Mesendoderm (in vitro differentiated cells): ENCODE measurements around the gene KRT17.

Source experiments
- DNase-seq: peaks from one replicate; pipeline ENCODE4 v3.0.0; 2013
- H2AK5ac ChIP-seq: 2 replicates; pipeline ENCODE4 v1.6.1; 2013; ENCODE audit warnings: low read length, inconsistent platforms
- H2BK120ac ChIP-seq: 2 replicates; pipeline ENCODE4 v1.6.1; 2013; ENCODE audit warnings: low read depth, mild to moderate bottlenecking, low read length, moderate library complexity, mixed read lengths
- H2BK15ac ChIP-seq: replicated peaks from 2 replicates; pipeline ENCODE4 v1.6.1; 2013; ENCODE audit warnings: low read depth, mild to moderate bottlenecking, moderate library complexity
- H2BK5ac ChIP-seq: 2 replicates; pipeline ENCODE4 v1.6.1; 2013; ENCODE audit warnings: low read length, inconsistent platforms
- H3K18ac ChIP-seq: 2 replicates; pipeline ENCODE4 v1.6.1; 2013; ENCODE audit warnings: mild to moderate bottlenecking, low read length, mixed read lengths
- H3K23ac ChIP-seq: one replicate; pipeline ENCODE4 v1.6.1; 2013; ENCODE audit warnings: low read length
- H3K27ac ChIP-seq: 2 replicates; pipeline ENCODE4 v1.5.1; 2013; ENCODE audit warnings: low read depth, mild to moderate bottlenecking, inconsistent platforms, low read length, moderate library complexity
- H3K27me3 ChIP-seq: 2 replicates; pipeline ENCODE4 v1.6.1; 2013; ENCODE audit warnings: low read length, control low read depth, mild to moderate bottlenecking, inconsistent platforms; ENCODE audit not compliant: insufficient read depth, poor library complexity
- H3K36me3 ChIP-seq: 2 replicates; pipeline ENCODE4 v1.6.1; 2013; ENCODE audit warnings: low read length, inconsistent platforms; ENCODE audit not compliant: control insufficient read depth, insufficient read depth
- H3K4ac ChIP-seq: one replicate; pipeline ENCODE4 v1.6.1; 2013; ENCODE audit warnings: low read depth, mild to moderate bottlenecking, low read length, moderate library complexity
- H3K4me1 ChIP-seq: 2 replicates; pipeline ENCODE4 v1.6.1; 2013; ENCODE audit warnings: low read depth, low read length, inconsistent platforms; ENCODE audit not compliant: control insufficient read depth
- H3K4me2 ChIP-seq: 2 replicates; pipeline ENCODE4 v1.6.1; 2013; ENCODE audit warnings: low read length
- H3K4me3 ChIP-seq: 2 replicates; pipeline ENCODE4 v1.5.1; 2013; ENCODE audit warnings: mild to moderate bottlenecking, low read length
- H3K56ac ChIP-seq: one replicate; pipeline ENCODE4 v1.6.1; 2013; ENCODE audit warnings: low read length
- H3K79me1 ChIP-seq: 2 replicates; pipeline ENCODE4 v1.6.1; 2013; ENCODE audit warnings: low read length, inconsistent platforms
- H3K79me2 ChIP-seq: 2 replicates; pipeline ENCODE4 v1.6.1; 2013; ENCODE audit warnings: mild to moderate bottlenecking, low read length; ENCODE audit not compliant: control insufficient read depth, insufficient read depth
- H3K9ac ChIP-seq: 2 replicates; pipeline ENCODE4 v1.6.1; 2013; ENCODE audit warnings: low read length, inconsistent platforms
- H4K5ac ChIP-seq: one replicate; pipeline ENCODE4 v1.6.1; 2013; ENCODE audit warnings: low read length
- H4K8ac ChIP-seq: one replicate; pipeline ENCODE4 v1.6.1; 2013; ENCODE audit warnings: low read depth, mild to moderate bottlenecking, control low read depth, low read length, moderate library complexity
- WGBS: extraction: QIAGEN DNeasy Blood & Tissue Kit; methylation state at CpG from one replicate; pipeline ENCODE4 v1.1.7; 2013; ENCODE audit warnings: low lambda C conversion rate, missing lambda C conversion rate; ENCODE audit not compliant: insufficient coverage; ENCODE audit errors: extremely low coverage; 5-methylcytosine and 5-hydroxymethylcytosine counted together

The KRT17 gene

GRCh38 chr17:41632482-41633105 is 8.2 kb upstream of the KRT17 start:
- no peak overlapping the region for H4K8ac ChIP-seq
- H3K4me1 ChIP-seq = peaks cover 2% of the 10 kb centered on the region
- H3K4ac ChIP-seq = no peak overlapping the region
- no peak overlapping the region for H3K4me2 ChIP-seq
- no peak overlapping the region for H3K56ac ChIP-seq
- no peak for DNase-seq
- no peak overlapping the region for H3K18ac ChIP-seq
- no peak overlapping the region for H4K5ac ChIP-seq
- no peak overlapping the region for H2BK5ac ChIP-seq
- 100% methylated on average over 4 of the region's 5 CpGs for WGBS
- no peaks in the 10 kb centered on the region for H3K27me3 ChIP-seq
- no peak overlapping the region for H3K4me3 ChIP-seq
- H2BK15ac ChIP-seq = no peak overlapping the region
- no peak overlapping the region for H2BK120ac ChIP-seq
- H3K79me2 ChIP-seq = no peaks in the 10 kb centered on the region
- no peaks in the 10 kb centered on the region for H3K36me3 ChIP-seq
- no peak overlapping the region for H2AK5ac ChIP-seq
- H3K79me1 ChIP-seq = no peaks in the 10 kb centered on the region
- no peak overlapping the region for H3K23ac ChIP-seq
- no peak overlapping the region for H3K27ac ChIP-seq
- no peak overlapping the region for H3K9ac ChIP-seq

DNA sequence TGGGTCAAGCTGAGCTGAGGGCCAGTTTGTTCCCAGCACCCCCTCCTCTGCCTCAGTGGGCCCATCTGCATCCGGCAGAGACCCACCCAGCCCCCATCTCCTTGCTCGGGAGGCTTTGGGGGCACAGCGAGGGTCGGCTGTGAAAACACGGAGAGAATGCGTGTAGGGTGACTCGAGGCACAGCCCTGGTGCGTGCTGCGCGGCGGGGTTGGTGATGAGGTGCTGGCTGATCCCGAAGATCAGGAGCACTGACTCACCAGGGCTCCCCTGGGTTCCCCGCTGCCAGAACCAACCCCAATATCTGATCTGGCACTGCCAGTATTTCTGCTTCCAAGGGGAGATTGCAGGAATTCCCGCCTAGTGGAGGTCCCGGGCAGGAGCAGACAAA is 7.5 kb upstream of the KRT17 start:
- Histone ChIP-seq H2AK5ac (no peak overlapping the region), H3K4me3 (no peak overlapping the region), H3K27ac (no peak overlapping the region), H3K4ac (no peak overlapping the region), H3K27me3 (no peaks in the 10 kb centered on the region), H3K4me2 (no peak overlapping the region), H3K79me1 (no peaks in the 10 kb centered on the region), H2BK15ac (no peak overlapping the region), H2BK120ac (no peak overlapping the region), H3K79me2 (no peaks in the 10 kb centered on the region), H3K4me1 (peaks cover 2% of the 10 kb centered on the region), H3K36me3 (no peaks in the 10 kb centered on the region), H3K18ac (no peak overlapping the region), H3K23ac (no peak overlapping the region), H3K56ac (no peak overlapping the region), H4K8ac (no peak overlapping the region), H2BK5ac (no peak overlapping the region), H4K5ac (no peak overlapping the region), H3K9ac (no peak overlapping the region)
- no CpG with 5 or more reads among the region's 15 CpGs for WGBS
- no peak for DNase-seq

DNA sequence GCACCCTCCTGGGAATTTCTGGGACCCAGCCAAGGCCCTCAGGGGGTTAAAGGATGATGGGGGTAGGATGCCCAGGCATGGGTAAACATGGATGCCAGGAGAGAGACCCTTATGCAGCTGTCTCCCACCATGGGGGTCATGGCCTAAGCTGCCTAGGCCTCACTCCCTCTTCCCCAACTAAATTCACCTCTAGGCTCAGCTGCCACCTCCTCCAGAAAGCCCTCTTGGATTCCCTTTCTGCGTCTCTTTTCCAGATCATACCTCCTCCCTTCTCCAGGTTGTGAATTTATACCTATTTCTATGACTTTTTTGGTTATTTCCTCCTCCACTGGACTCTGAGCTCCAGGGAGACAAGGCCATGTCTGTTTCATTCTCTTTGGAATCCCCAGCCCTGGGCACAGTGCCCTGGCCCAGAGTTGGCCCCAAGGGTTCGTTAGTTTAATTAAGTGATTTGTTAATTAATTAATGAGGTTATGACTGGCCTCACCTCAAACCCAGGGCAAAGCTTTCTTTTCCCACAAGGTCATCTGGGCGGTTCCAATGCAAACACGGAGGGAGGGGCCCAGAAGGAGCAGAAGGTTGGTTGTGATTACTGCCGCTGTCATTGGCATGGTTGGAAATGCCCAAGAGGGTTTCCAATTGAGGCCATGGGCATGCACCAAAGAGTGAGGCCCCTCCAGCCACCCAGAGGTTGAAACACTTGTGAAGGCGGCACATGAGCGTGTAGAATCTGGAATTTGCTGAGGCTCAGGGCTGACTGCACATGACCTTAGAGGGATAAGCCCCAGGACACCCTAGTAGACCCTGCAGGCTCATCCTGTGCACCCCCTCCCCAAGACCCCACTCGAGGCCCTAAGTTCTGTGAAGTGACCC is 6.9 kb upstream of the KRT17 start:
- H3K56ac ChIP-seq = no peak overlapping the region
- no peaks in the 10 kb centered on the region for H3K27me3 ChIP-seq
- DNase-seq = no peak
- no peak overlapping the region for H3K18ac ChIP-seq
- H2BK120ac ChIP-seq = no peak overlapping the region
- no peak overlapping the region for H3K27ac ChIP-seq
- no peak overlapping the region for H3K23ac ChIP-seq
- no peaks in the 10 kb centered on the region for H3K79me2 ChIP-seq
- H3K4ac ChIP-seq = no peak overlapping the region
- no peak overlapping the region for H2BK15ac ChIP-seq
- H4K5ac ChIP-seq = no peak overlapping the region
- no peak overlapping the region for H2BK5ac ChIP-seq
- no peak overlapping the region for H3K9ac ChIP-seq
- H3K4me1 ChIP-seq = peaks cover 2% of the 10 kb centered on the region
- H4K8ac ChIP-seq = no peak overlapping the region
- no peak overlapping the region for H3K4me3 ChIP-seq
- H3K79me1 ChIP-seq = no peaks in the 10 kb centered on the region
- no CpG with 5 or more reads among the region's 8 CpGs for WGBS
- no peaks in the 10 kb centered on the region for H3K36me3 ChIP-seq
- no peak overlapping the region for H2AK5ac ChIP-seq
- H3K4me2 ChIP-seq = no peak overlapping the region

GRCh38 chr17:41629826-41630670 is 5.7 kb upstream of the KRT17 start:
- Histone ChIP-seq H2BK120ac (no peak overlapping the region), H3K4me3 (no peak overlapping the region), H3K4ac (no peak overlapping the region), H3K4me1 (peaks cover 2% of the 10 kb centered on the region), H3K27ac (no peak overlapping the region), H3K79me2 (no peaks in the 10 kb centered on the region), H4K5ac (no peak overlapping the region), H2AK5ac (no peak overlapping the region), H3K23ac (no peak overlapping the region), H3K4me2 (no peak overlapping the region), H3K36me3 (no peaks in the 10 kb centered on the region), H3K56ac (no peak overlapping the region), H3K27me3 (no peaks in the 10 kb centered on the region), H3K79me1 (no peaks in the 10 kb centered on the region), H4K8ac (no peak overlapping the region), H3K18ac (no peak overlapping the region), H3K9ac (no peak overlapping the region), H2BK15ac (no peak overlapping the region), H2BK5ac (no peak overlapping the region)
- DNase-seq = no peak
- no CpG with 5 or more reads among the region's 13 CpGs for WGBS

DNA sequence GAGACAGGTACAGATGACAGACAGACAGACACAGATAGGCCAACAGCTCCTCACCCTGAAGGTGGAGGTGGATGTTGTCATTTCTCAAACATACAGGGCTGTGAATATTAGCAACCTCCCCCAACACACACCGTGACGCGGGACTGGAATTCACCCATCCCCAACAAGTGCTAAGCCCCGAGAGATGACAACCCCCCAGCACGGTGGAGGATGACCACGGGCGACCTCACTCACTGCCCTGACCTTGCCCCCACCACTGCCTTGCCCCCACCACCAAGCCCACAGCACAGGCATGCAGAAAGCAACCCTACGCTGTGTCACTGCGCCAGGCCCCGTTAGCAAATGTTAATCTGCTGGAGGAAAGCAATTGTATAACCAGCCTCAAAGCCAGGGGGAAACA is 4.9 kb upstream of the KRT17 start:
- Histone ChIP-seq H2BK15ac (no peak overlapping the region), H3K4me2 (no peak overlapping the region), H3K4ac (no peak overlapping the region), H2AK5ac (no peak overlapping the region), H3K9ac (no peak overlapping the region), H3K56ac (no peak overlapping the region), H3K27ac (no peak overlapping the region), H3K4me1 (no peaks in the 10 kb centered on the region), H3K23ac (no peak overlapping the region), H4K5ac (no peak overlapping the region), H3K79me1 (no peaks in the 10 kb centered on the region), H2BK5ac (no peak overlapping the region), H2BK120ac (no peak overlapping the region), H3K4me3 (no peak overlapping the region), H4K8ac (no peak overlapping the region), H3K18ac (no peak overlapping the region), H3K27me3 (no peaks in the 10 kb centered on the region), H3K79me2 (no peaks in the 10 kb centered on the region), H3K36me3 (no peaks in the 10 kb centered on the region)
- DNase-seq = no peak
- no CpG with 5 or more reads among the region's 10 CpGs for WGBS
